Lower lobe of right lung (tissue), 2 donors: ENCODE measurements around the gene ANKRD24. TPM values are rescaled to one million over a fixed set of nuclear protein-coding genes. Genes with fewer than 3 reads are reported as not detected.
A peak's percentile ranks its signal among the peaks of the same experiment; 100 is the strongest.
"Not testable (repeated sequence)": the region's sequence is repeated elsewhere in the genome, so short reads cannot be mapped to it uniquely, and the experiment has no call there.

Experiments used
- ATAC-seq, 2 donors: fragments of 200-7000 bp; cut with Tn5 transposase; one replicate each; pipeline ENCODE4 v1.9.1; 2020 to 2022; ENCODE audit warnings: mild to moderate bottlenecking in 2 of 2, moderate library complexity in 2 of 2
- DNase-seq: peaks from one replicate; pipeline ENCODE4 v3.0.0-alpha.2; 2020
- H3K27ac ChIP-seq: fragments of 200-600 bp; one replicate; pipeline ENCODE4 v1.8.0; 2022
- H3K27me3 ChIP-seq: fragments of 200-600 bp; one replicate; pipeline ENCODE4 v1.8.0; 2022; ENCODE audit warnings: low read depth
- H3K36me3 ChIP-seq: fragments of 200-600 bp; one replicate; pipeline ENCODE4 v1.8.0; 2022; ENCODE audit warnings: mild to moderate bottlenecking
- H3K4me1 ChIP-seq: fragments of 200-600 bp; one replicate; pipeline ENCODE4 v1.8.0; 2022
- H3K4me3 ChIP-seq: fragments of 200-600 bp; one replicate; pipeline ENCODE4 v1.8.0; 2022; ENCODE audit warnings: mild to moderate bottlenecking
- H3K9me3 ChIP-seq: fragments of 200-600 bp; one replicate; pipeline ENCODE4 v1.8.0; 2022
- intact Hi-C: fragments of 100-400 bp; cut with DNase I; formaldehyde crosslinking; loops from one replicate; pipeline ENCODE4 v1.11.0; 2022
- total RNA-seq: library from RNA; stranded (reverse); fragmentation: NEBNext Ultra II Directional; extraction: Animal tissue kit (Norgen Biotek cat#: 25700); gene quantifications from one replicate; pipeline ENCODE4 v1.2.1, GENCODE V29; 2021
- TF ChIP-seq, protein P1 (sequence below): fragments of 200-600 bp; IDR thresholded peaks from one replicate; pipeline ENCODE4 v1.8.0; 2022; ENCODE audit warnings: antibody characterized with exemption, mild to moderate bottlenecking
- donor health status: DM: no; HTN: yes; CAD: no; lungs with severe emphysema.

The ANKRD24 gene
- total RNA-seq, 1 donor from 2014 or later: 1.9 TPM

DNA sequence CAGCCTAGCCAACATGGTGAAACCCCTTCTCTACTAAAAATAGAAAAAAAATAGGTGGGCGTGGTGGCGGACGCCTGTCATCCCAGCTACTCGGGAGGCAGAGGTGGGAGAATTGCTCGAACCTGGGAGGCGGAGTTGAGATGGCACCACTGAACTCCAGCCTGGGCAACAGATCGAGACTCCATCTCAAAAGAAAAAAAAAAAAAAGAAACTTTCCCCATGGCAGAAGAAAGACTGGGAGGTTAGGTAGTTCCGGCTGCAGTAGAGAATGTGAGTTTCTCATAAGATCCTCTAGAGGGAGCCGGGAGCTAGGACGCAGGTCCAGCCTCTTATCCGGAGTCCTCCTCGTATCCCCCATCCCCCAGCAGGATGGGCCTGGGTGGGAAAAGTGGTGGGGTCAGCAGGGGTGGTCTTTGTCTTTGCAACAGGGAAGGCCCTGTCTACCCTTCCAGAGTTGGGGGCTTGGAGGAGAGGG lies 42.2 kb upstream of the ANKRD24 start:
- Histone ChIP-seq H3K4me3 (no peak overlapping the region), H3K36me3 (no peaks in the 10 kb centered on the region), H3K9me3 (no peaks in the 10 kb centered on the region), H3K27me3 (no peaks in the 10 kb centered on the region), H3K27ac (no peak overlapping the region), H3K4me1 (peaks cover 7% of the 10 kb centered on the region)
- TF ChIP-seq, protein P1, sequence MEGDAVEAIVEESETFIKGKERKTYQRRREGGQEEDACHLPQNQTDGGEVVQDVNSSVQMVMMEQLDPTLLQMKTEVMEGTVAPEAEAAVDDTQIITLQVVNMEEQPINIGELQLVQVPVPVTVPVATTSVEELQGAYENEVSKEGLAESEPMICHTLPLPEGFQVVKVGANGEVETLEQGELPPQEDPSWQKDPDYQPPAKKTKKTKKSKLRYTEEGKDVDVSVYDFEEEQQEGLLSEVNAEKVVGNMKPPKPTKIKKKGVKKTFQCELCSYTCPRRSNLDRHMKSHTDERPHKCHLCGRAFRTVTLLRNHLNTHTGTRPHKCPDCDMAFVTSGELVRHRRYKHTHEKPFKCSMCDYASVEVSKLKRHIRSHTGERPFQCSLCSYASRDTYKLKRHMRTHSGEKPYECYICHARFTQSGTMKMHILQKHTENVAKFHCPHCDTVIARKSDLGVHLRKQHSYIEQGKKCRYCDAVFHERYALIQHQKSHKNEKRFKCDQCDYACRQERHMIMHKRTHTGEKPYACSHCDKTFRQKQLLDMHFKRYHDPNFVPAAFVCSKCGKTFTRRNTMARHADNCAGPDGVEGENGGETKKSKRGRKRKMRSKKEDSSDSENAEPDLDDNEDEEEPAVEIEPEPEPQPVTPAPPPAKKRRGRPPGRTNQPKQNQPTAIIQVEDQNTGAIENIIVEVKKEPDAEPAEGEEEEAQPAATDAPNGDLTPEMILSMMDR: peak; percentile 55
- intact Hi-C loops: no loop called here
- peak; percentile 56 for DNase-seq
- peak; percentile 92 to 94 for ATAC-seq

DNA sequence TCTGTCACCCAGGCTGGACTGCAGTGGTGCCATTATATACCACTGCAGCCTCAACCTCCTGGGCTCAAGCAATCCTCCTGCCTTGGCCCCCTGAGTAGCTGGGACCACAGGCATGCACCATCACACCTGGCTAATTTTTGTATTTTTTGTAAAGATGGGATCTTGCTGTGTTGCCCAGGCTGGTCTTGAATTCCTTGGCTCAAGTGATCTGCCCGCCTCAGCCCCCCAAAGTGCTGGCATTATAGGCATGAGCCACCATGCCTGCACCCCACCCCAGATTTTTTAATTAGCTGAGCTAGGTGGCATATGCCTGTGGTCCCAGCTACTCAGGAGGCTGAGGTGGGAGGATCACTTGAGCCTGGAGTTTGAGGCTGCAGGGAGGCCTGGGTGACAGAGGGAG lies 39.6 kb upstream of the ANKRD24 start:
- H3K27ac ChIP-seq, ATAC-seq, H3K4me3 ChIP-seq, H3K9me3 ChIP-seq, H3K36me3 ChIP-seq, DNase-seq, H3K4me1 ChIP-seq, intact Hi-C loops: not testable (repeated sequence)
- peaks cover 18% of the 10 kb centered on the region for H3K27me3 ChIP-seq

DNA sequence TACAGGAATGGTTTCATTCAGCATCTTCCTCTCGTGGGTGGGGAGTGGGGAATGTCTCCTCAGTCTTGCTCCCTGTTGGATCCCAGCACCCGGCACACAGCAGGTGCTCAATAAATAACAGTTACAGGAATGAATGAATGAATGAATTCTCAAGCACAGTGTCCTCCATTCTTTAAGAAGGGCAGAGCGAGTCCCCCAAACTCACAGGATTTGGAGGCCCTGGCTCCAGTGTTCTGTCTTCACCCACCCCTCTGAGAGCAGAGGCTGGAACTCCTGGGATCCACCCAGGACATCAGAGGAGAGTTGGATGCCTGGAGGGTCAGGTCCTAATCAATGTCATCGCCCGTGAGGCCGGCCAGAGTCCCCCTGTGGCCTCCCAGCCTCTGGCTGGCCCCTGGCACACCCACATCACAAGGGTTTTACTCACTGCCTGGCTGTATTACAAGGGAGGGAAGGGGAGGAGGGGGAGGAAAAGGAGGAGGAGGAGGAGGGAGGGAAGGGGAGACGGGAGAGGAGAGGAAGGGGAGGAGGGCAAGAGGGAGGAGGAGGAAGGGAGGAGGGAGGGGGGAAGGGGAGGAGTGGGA lies 37.7 kb upstream of the ANKRD24 start:
- H3K4me1 ChIP-seq: peaks cover 7% of the 10 kb centered on the region
- ATAC-seq (no peak), DNase-seq (no peak)
- H3K9me3 ChIP-seq: no peaks in the 10 kb centered on the region
- H3K4me3 ChIP-seq: no peak overlapping the region
- no peak overlapping the region for H3K27ac ChIP-seq
- intact Hi-C loops: no loop called here
- H3K27me3 ChIP-seq: peaks cover 20% of the 10 kb centered on the region
- TF ChIP-seq, protein P1: no peak
- no peaks in the 10 kb centered on the region for H3K36me3 ChIP-seq

DNA sequence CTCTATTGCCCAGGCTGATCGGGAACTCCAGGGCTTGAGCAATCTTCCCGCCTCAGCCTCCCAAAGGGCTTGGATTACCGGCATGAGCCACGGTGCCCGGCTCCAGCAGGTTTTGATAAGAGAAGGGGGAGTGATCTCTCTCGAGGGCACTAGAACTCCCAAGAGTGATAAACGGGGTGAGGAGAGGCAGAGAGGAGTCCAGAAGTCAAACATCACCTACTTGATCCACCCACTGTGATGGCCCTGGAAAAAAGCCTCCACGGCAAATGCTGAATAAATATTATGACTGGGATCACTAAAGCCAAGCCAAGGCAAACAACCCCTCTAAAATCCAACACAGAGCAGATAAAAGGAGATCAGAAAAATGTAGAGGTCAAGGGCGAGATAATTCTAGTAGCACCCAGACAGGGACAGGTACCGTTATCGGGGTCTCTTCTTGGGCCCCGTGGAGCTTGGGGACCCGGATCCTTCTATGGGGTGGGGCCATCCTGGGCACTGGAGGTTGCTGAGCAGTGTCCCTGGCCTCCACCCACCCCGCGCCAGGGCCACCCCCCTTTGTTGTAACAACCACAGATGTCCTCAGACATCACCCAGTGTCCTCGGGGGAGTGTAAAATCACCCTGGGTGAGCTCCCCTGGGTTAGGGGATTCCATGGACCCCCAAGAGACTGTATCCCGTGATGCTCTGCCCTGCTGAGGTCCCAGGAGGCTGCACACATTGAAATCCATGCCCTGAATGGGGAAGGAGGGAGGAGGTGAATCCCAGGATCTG lies 32.8 kb upstream of the ANKRD24 start:
- H3K27ac ChIP-seq: no peak overlapping the region
- DNase-seq (no peak), ATAC-seq (peak in 1 of 2 donors; percentile 35)
- H3K27me3 ChIP-seq: peaks cover 34% of the 10 kb centered on the region
- no peaks in the 10 kb centered on the region for H3K4me1 ChIP-seq
- TF ChIP-seq, protein P1: no peak
- no peaks in the 10 kb centered on the region for H3K36me3 ChIP-seq
- intact Hi-C loops: no loop called here
- no peak overlapping the region for H3K4me3 ChIP-seq
- H3K9me3 ChIP-seq: no peaks in the 10 kb centered on the region

DNA sequence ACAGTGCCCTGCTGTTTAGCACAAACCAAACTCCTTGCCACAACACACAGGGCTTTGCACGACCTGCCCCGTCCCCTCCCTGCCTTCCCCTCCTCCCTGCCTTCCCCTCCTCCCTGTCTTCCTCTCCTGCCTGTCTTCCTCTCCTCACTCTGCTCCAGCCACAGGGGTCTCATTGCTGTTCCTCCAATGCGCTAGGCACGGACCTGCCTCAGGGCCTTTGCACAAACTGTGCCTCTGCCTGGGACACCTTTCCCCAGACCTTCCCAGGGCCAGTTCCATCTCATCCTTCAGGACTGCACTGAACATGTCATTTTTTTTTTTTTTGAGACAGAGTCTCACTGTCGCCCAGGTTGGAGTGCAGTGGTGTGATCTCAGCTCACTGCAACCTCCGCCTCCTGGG lies 30.9 kb upstream of the ANKRD24 start:
- peaks cover 24% of the 10 kb centered on the region for H3K27me3 ChIP-seq

More for the DNA sequence above, 30.9 kb upstream of the ANKRD24 start:
- intact Hi-C loops: no loop called here
- ATAC-seq (no peak), DNase-seq (no peak)
- no peaks in the 10 kb centered on the region for H3K36me3 ChIP-seq
- no peak overlapping the region for H3K4me3 ChIP-seq
- H3K9me3 ChIP-seq: no peaks in the 10 kb centered on the region
- TF ChIP-seq, protein P1: no peak
- no peak overlapping the region for H3K27ac ChIP-seq
- no peaks in the 10 kb centered on the region for H3K4me1 ChIP-seq
